Naive thymus-derived CD4-positive, alpha-beta T cell (primary cell): ENCODE data around the gene OR13J1. TPM values are rescaled to one million over a fixed set of nuclear protein-coding genes. Genes with fewer than 3 reads are reported as not detected.

ENCODE experiments used
- ATAC-seq: fragments of 150-1000 bp; cut with Tn5 transposase; 2 replicates; pipeline ENCODE4 v1.10.0; 2021; ENCODE audit warnings: mild to moderate bottlenecking, moderate library complexity
- CTCF ChIA-PET: fragments of 350-600 bp; sonication (Branson Sonifier 250); formaldehyde crosslinking; loops from one replicate; lab custom pipeline; 2021; ENCODE audit warnings: antibody characterized with exemption; lab: Charles Lee
- POLR2A ChIA-PET: fragments of 350-600 bp; sonication (Branson Sonifier 250); formaldehyde crosslinking; loops from one replicate; lab custom pipeline; 2021; ENCODE audit warnings: antibody characterized with exemption, inconsistent platforms; lab: Charles Lee
- DNase-seq, 9 donors: peaks; one replicate each; pipeline versions ENCODE4 v3.0.0 to v3.0.0-alpha.2; 2020 to 2022; ENCODE audit warnings: mixed read lengths in 1 of 9
- H3K27ac ChIP-seq: one replicate; pipeline ENCODE4 v1.7.0; 2013; ENCODE audit warnings: mild to moderate bottlenecking, low read depth, low read length, moderate library complexity
- H3K27me3 ChIP-seq, 2 donors: one replicate each; pipeline ENCODE4 v1.7.0; 2013; ENCODE audit warnings: low read length in 2 of 2, mild to moderate bottlenecking in 2 of 2, moderate library complexity in 2 of 2; ENCODE audit not compliant: control insufficient read depth in 2 of 2, insufficient read depth in 2 of 2
- H3K36me3 ChIP-seq, 3 experiments: 1 replicate in 2 of 3; 2 replicates in 1 of 3; pipeline ENCODE4 v1.7.0; 2013; ENCODE audit warnings: low read length in 3 of 3, mild to moderate bottlenecking in 3 of 3, moderate library complexity in 1 of 3; ENCODE audit not compliant: insufficient read depth in 3 of 3, control insufficient read depth in 2 of 3
- H3K4me1 ChIP-seq, 2 donors: one replicate each; pipeline ENCODE4 v1.7.0; 2013; ENCODE audit warnings: low read length in 2 of 2, mild to moderate bottlenecking in 2 of 2, moderate library complexity in 1 of 2; ENCODE audit not compliant: control insufficient read depth in 2 of 2, insufficient read depth in 2 of 2
- H3K4me3 ChIP-seq: 2 replicates; pipeline ENCODE4 v1.7.0; 2013; ENCODE audit warnings: mild to moderate bottlenecking, low read length
- H3K9me3 ChIP-seq, 3 experiments: 1 replicate in 2 of 3; 2 replicates in 1 of 3; pipeline ENCODE4 v1.7.0; 2013; ENCODE audit warnings: low read length in 3 of 3; ENCODE audit not compliant: control insufficient read depth in 2 of 3
- H3K27ac Mint-ChIP-seq, 9 donors: one replicate each; pipeline ENCODE4 v1.8.0; 2020 to 2022; ENCODE audit warnings: mixed read lengths in 9 of 9, mild to moderate bottlenecking in 8 of 9, moderate library complexity in 5 of 9, inconsistent platforms in 2 of 9
- H3K27me3 Mint-ChIP-seq, 5 donors: one replicate each; pipeline ENCODE4 v1.8.0; 2021 to 2022; ENCODE audit warnings: mixed read lengths in 5 of 5, mild to moderate bottlenecking in 1 of 5
- H3K36me3 Mint-ChIP-seq, 5 donors: one replicate each; pipeline ENCODE4 v1.8.0; 2020 to 2022; ENCODE audit warnings: mixed read lengths in 5 of 5, mild to moderate bottlenecking in 3 of 5, inconsistent platforms in 1 of 5
- H3K4me1 Mint-ChIP-seq, 7 donors: one replicate each; pipeline ENCODE4 v1.8.0; 2020 to 2022; ENCODE audit warnings: mixed read lengths in 7 of 7, mild to moderate bottlenecking in 3 of 7, inconsistent platforms in 1 of 7
- H3K4me3 Mint-ChIP-seq, 10 donors: one replicate each; pipeline ENCODE4 v1.8.0; 2020 to 2022; ENCODE audit warnings: mild to moderate bottlenecking in 10 of 10, mixed read lengths in 10 of 10, moderate library complexity in 6 of 10, inconsistent platforms in 2 of 10
- H3K9me3 Mint-ChIP-seq, 11 donors: one replicate each; pipeline ENCODE4 v1.8.0; 2020 to 2022; ENCODE audit warnings: mixed read lengths in 11 of 11, mild to moderate bottlenecking in 4 of 11, inconsistent platforms in 1 of 11, moderate library complexity in 1 of 11
- intact Hi-C, 2 donors: fragments of 100-400 bp; cut with micrococcal nuclease; formaldehyde crosslinking; loops; one replicate each; pipeline ENCODE4 v1.15.1; 2023
- polyA plus RNA-seq, 2 donors: library from polyadenylated mRNA; unstranded; fragments of 300-500 nt; fragmentation: Illumina TruSeq; gene quantifications; one replicate each; pipeline ENCODE4 v1.2.3, GENCODE V29; 2021
- total RNA-seq, 6 experiments: library from RNA in 5 of 6; stranded (reverse) in 5 of 6; gene quantifications; 1 replicate in 5 of 6; 2 replicates in 1 of 6; pipeline ENCODE4 v1.2.3 and lab custom pipeline; 2021 to 2026

Gene OR13J1
- total and polyA plus RNA-seq, 7 experiments from 2014 or later, result not detected

- DNase-seq (peak in 1 of 9 donors; percentile 52), ATAC-seq (no peak)
- Mint-ChIP-seq H3K9me3 (no peaks in the 10 kb centered on the region), H3K27ac (peak within 1 kb of the TSS; percentile 91 to 99 (median 94)), H3K36me3 (no peaks in the 10 kb centered on the region), H3K27me3 (peaks cover 0 to 5% (median 0%) of the 10 kb centered on the region in 5 donors), H3K4me3 (peak within 1 kb of the TSS; percentile 84 to 100 (median 94)), H3K4me1 (peaks cover 25 to 47% (median 40%) of the 10 kb centered on the region in 7 donors)
- Histone ChIP-seq H3K27me3 (no peaks in the 10 kb centered on the region), H3K4me3 (peak within 1 kb of the TSS; percentile 88), H3K4me1 (peaks cover 4 to 14% of the 10 kb centered on the region in 2 donors), H3K9me3 (no peaks in the 10 kb centered on the region), H3K27ac (peak within 1 kb of the TSS; percentile 94), H3K36me3 (no peaks in the 10 kb centered on the region)
- ChIA-PET POLR2A (interaction anchor here (0.5 to 2.3 kb wide), 5 partner anchors 14 to 218 kb away, joined by 3 to 18 read pairs (median 3); partner anchors contain the start of gene SPAG8), CTCF (interaction anchor here (0.5 to 1.7 kb wide), 3 partner anchors 14 to 60 kb away, joined by 3 to 6 read pairs (median 4); partner anchors contain the start of gene HINT2)
- intact Hi-C loops, result loop anchor here (1.0 to 5.0 kb wide), 7 partner anchors 13 to 364 kb away; partner anchors contain the start of genes HINT2 (in 2 of the 2) and CLTA (in 1 of the 2)
These were observed 41.5 kb downstream of the OR13J1 start, which contains the start of gene FAM221B for GRCh38 chr9:35828716-35829083. TSS of gene FAM221B (minus strand) at chr9:35828732. CDS start at chr9:35826161, 2,571 bp downstream.

GRCh38 chr9:35827486-35827885, 42.7 kb downstream of the OR13J1 start:
- intact Hi-C loops, result loop anchor here in 1 of 2 donors (5.0 kb wide), 2 partner anchors 225 to 365 kb away; partner anchors contain the start of gene CLTA
- CTCF ChIA-PET, result interaction anchor here (0.7 to 2.6 kb wide), 4 partner anchors 13 to 321 kb away, joined by 4 to 18 read pairs (median 10); partner anchors contain the start of genes HINT2 and SPAG8
- DNase-seq, result no peak
- H3K36me3 ChIP-seq, result no peaks in the 10 kb centered on the region
- Mint-ChIP-seq H3K4me1 (peaks cover 25 to 43% (median 33%) of the 10 kb centered on the region in 7 donors), H3K27me3 (peaks cover 0 to 5% (median 0%) of the 10 kb centered on the region in 5 donors), H3K9me3 (no peaks in the 10 kb centered on the region), H3K4me3 (peak overlapping the region; percentile 50 to 100 (median 90)), H3K27ac (peak overlapping the region in 3 of 9 donors; percentile 5 to 93 (median 14)), H3K36me3 (no peaks in the 10 kb centered on the region)
- no peaks in the 10 kb centered on the region for H3K9me3 ChIP-seq
- no peak overlapping the region for H3K27ac ChIP-seq
- H3K4me3 ChIP-seq, result no peak overlapping the region
- H3K4me1 ChIP-seq, result peaks cover 4 to 14% of the 10 kb centered on the region in 2 donors
- H3K27me3 ChIP-seq, result no peaks in the 10 kb centered on the region
- POLR2A ChIA-PET, result interaction anchor here (1.0 kb wide), 1 partner anchor 95 kb away, joined by 3 read pairs; the partner anchor contains the start of gene CREB3
- no peak for ATAC-seq

- intact Hi-C loops, result loop anchor here (1.0 to 5.0 kb wide), 7 partner anchors 36 to 366 kb away; partner anchors contain the start of genes CCDC107 (in 1 of the 2), CLTA (in 1 of the 2) and RMRP (in 1 of the 2)
- H3K27me3 Mint-ChIP-seq, result peaks cover 0 to 5% (median 0%) of the 10 kb centered on the region in 5 donors
- H3K27ac Mint-ChIP-seq, result peak overlapping the region in 6 of 9 donors; percentile 1 to 48 (median 16)
- peaks cover 4 to 14% of the 10 kb centered on the region in 2 donors for H3K4me1 ChIP-seq
- H3K9me3 Mint-ChIP-seq, result no peaks in the 10 kb centered on the region
- peak overlapping the region in 9 of 10 donors; percentile 6 to 56 (median 36) for H3K4me3 Mint-ChIP-seq
- H3K27ac ChIP-seq, result no peak overlapping the region
- no peaks in the 10 kb centered on the region for H3K27me3 ChIP-seq
- no peaks in the 10 kb centered on the region for H3K9me3 ChIP-seq
- no peaks in the 10 kb centered on the region for H3K36me3 ChIP-seq
- ATAC-seq (peak; percentile 60), DNase-seq (peak in 7 of 9 donors; percentile 35 to 61 (median 55))
- H3K36me3 Mint-ChIP-seq, result no peaks in the 10 kb centered on the region
- POLR2A ChIA-PET, result interaction anchor here (0.6 to 1.0 kb wide), 4 partner anchors 12 to 56 kb away, joined by 3 to 6 read pairs (median 4); partner anchors contain the start of genes HINT2 and SPAG8
- peaks cover 25 to 35% (median 32%) of the 10 kb centered on the region in 7 donors for H3K4me1 Mint-ChIP-seq
- CTCF ChIA-PET, result interaction anchor here (0.9 to 2.6 kb wide), 16 partner anchors 9 to 169 kb away, joined by 3 to 18 read pairs (median 4); partner anchors contain the start of genes ARHGEF39, CREB3, RMRP and SPAG8
- no peak overlapping the region for H3K4me3 ChIP-seq
These were observed 44.0 kb downstream of the OR13J1 start for GRCh38 chr9:35826071-35826701.

- H3K9me3 Mint-ChIP-seq, result no peaks in the 10 kb centered on the region
- peaks cover 0 to 8% (median 0%) of the 10 kb centered on the region in 5 donors for H3K27me3 Mint-ChIP-seq
- intact Hi-C loops, result no loop called here
- H3K27ac Mint-ChIP-seq, result no peak overlapping the region
- no peak overlapping the region for H3K27ac ChIP-seq
- H3K27me3 ChIP-seq, result no peaks in the 10 kb centered on the region
- peaks cover 5 to 18% (median 9%) of the 10 kb centered on the region in 7 donors for H3K4me1 Mint-ChIP-seq
- H3K9me3 ChIP-seq, result no peaks in the 10 kb centered on the region
- ATAC-seq, result no peak
- no peaks in the 10 kb centered on the region for H3K4me1 ChIP-seq
- ChIA-PET POLR2A (interaction anchor here (0.8 kb wide), 1 partner anchor 9 kb away, joined by 3 read pairs; no protein-coding TSS in a partner anchor), CTCF (interaction anchor here (1.9 kb wide), 1 partner anchor 33 kb away, joined by 5 read pairs; no protein-coding TSS in a partner anchor)
- no peak for DNase-seq
- H3K4me3 Mint-ChIP-seq, result no peak overlapping the region
- H3K4me3 ChIP-seq, result no peak overlapping the region
- no peaks in the 10 kb centered on the region for H3K36me3 Mint-ChIP-seq
- no peaks in the 10 kb centered on the region for H3K36me3 ChIP-seq
These were observed 47.3 kb downstream of the OR13J1 start for GRCh38 chr9:35822926-35823325.

- Mint-ChIP-seq H3K27ac (peak overlapping the region in 1 of 9 donors; percentile 11), H3K9me3 (peaks cover 0 to 5% (median 0%) of the 10 kb centered on the region in 11 donors), H3K4me3 (no peak overlapping the region), H3K27me3 (peaks cover 0 to 17% (median 0%) of the 10 kb centered on the region in 5 donors), H3K4me1 (peaks cover 5 to 10% (median 7%) of the 10 kb centered on the region in 7 donors), H3K36me3 (no peaks in the 10 kb centered on the region)
- DNase-seq (no peak), ATAC-seq (no peak)
- POLR2A ChIA-PET, result no interaction called here
- H3K4me1 ChIP-seq, result no peaks in the 10 kb centered on the region
- intact Hi-C loops, result no loop called here
- no peaks in the 10 kb centered on the region for H3K36me3 ChIP-seq
- CTCF ChIA-PET, result no interaction called here
- no peak overlapping the region for H3K27ac ChIP-seq
- H3K4me3 ChIP-seq, result no peak overlapping the region
- H3K27me3 ChIP-seq, result no peaks in the 10 kb centered on the region
- H3K9me3 ChIP-seq, result no peaks in the 10 kb centered on the region
These were observed 50.1 kb downstream of the OR13J1 start for GRCh38 chr9:35820076-35820475.
